HG03378 (cell line): ENCODE measurements around the gene PPP1R14C.

Experiments used
- ATAC-seq: cut with Tn5 transposase; IDR thresholded peaks from one replicate; pipeline ENCODE4 v1.9.1; 2021; ENCODE audit warnings: mild to moderate bottlenecking, moderate library complexity; ENCODE audit not compliant: unreplicated experiment

Gene PPP1R14C

GRCh38 chr6:150269130-150269856 is 126.4 kb downstream of the PPP1R14C start:
- no peak for ATAC-seq

- ATAC-seq = no peak
Observed at GRCh38 chr6:150269857-150270223, 127.0 kb downstream of the PPP1R14C start.

GRCh38 chr6:150270330-150271052 is 127.6 kb downstream of the PPP1R14C start:
- ATAC-seq = no peak

DNA sequence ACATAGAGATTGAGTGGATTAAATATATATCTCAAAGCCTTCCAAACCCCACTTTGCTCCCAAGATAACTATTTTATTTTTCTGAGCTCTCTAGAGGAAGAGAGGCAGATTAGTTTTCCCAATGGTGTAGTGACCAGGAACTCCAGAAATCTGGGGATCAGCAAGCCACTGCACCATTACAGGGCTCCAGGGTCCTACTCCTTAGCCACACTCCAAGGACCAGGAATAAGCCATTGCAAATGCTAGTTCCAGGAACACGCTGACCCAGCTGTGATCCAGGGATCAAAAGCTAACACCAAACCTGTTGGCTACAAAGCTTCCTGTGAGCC is 128.3 kb downstream of the PPP1R14C start:
- no peak for ATAC-seq

DNA sequence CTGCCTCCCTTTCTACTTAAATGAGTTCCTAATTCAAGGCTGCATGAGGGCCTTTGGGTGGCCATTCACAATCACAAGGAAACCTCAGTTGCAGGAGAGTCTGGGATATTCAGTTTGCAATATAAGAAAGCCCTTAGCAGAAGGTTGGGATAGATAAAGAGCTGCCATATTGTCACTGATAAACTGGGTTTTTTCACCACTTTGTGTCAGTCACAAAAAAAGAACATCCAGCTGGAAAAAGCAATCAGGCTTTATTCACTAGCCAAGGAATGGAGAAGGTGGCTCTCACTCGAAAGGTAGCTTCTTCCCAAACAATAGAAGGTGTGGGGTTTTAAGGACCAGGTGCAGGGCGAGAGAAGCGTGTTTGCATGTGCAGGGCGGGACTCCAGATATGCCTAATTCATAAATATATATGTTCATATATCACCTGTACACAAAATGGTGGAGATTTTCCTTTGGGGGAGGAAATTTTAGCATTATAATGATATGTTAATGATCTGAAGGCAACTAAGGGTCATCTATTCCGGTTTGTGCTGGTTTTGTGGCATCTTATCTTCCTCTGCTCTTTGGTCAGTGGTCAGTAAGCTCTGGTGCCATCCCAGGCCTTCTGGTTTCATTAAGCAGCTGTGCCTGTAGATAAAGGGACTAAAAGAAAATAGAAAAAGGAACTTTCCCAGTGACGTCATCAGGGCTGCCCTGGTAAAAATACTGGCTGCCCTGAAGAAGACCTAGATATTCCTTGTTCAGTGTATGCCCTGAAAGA is 128.8 kb downstream of the PPP1R14C start:
- ATAC-seq = no peak

DNA sequence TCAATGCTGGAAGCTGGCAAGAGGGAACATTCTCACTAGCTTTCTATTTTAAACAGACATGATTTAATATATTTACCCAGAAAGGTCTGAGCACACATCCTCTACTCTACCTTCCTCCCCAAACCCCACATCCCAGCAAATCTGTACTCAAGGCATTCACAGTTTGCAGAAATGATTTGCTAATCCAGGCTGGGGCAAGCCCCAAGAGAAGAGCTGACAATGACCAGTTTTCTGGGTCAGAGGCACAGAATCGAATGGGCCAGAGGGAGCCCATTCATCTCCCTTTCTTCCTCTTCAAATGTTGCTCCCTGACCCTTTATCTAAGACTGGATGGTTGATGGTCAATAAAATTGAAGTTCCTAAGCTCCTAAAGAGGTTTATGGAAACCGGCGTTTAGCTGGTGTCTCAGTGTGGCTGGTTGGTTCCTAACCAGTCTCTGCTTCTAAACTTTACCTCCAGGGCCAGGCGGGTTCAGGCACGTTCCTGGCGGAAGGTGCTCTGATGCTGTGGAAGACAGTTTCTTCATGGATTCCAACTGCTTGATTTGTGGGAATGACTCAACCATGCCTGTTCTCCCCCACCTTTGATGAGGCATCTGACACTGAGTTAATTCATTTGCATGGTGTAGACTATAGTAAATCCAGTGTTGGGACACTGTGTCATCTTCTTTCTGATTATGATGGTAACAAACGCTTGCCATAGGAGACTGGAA is 129.6 kb downstream of the PPP1R14C start:
- ATAC-seq = no peak

DNA sequence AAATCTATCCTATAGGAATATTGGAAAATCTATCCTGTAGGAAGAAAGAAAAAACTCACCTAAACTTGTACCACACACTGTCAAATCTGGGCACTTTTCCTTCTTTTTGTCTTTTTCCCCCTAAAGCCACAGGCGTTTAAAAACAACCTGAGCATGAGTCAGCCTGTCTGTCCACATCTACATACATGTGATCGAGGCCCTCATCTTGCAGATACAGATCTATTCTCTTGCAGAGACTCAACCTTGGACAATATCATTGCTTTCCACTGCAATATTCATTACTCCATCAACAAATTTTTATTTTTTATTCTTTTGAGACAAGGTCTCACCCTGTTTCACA is 130.1 kb downstream of the PPP1R14C start:
- ATAC-seq = no peak

GRCh38 chr6:150273457-150274309 is 130.8 kb downstream of the PPP1R14C start:
- peak; percentile 45 for ATAC-seq

DNA sequence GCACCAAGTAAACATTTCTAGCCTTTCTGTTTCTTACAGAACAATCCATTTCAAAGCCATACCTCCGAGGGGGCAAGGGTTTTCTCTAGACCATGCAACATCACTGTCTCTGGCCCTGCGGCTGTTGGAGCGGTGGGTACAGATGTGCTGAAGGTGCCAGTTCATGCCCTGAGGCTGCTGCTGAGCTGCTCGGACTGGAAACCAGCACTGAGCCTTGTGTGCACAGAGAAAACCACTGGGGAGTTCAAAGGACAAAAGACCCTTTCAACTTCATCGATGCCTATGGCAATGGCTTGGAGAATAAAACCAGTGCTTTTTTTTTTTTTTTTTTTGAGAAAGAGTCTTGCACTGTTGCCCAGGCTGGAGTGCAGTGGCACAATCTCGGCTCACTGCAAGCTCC is 132.6 kb downstream of the PPP1R14C start:
- no peak for ATAC-seq

- ATAC-seq = no peak
Observed at GRCh38 chr6:150276168-150276936, 133.5 kb downstream of the PPP1R14C start.

DNA sequence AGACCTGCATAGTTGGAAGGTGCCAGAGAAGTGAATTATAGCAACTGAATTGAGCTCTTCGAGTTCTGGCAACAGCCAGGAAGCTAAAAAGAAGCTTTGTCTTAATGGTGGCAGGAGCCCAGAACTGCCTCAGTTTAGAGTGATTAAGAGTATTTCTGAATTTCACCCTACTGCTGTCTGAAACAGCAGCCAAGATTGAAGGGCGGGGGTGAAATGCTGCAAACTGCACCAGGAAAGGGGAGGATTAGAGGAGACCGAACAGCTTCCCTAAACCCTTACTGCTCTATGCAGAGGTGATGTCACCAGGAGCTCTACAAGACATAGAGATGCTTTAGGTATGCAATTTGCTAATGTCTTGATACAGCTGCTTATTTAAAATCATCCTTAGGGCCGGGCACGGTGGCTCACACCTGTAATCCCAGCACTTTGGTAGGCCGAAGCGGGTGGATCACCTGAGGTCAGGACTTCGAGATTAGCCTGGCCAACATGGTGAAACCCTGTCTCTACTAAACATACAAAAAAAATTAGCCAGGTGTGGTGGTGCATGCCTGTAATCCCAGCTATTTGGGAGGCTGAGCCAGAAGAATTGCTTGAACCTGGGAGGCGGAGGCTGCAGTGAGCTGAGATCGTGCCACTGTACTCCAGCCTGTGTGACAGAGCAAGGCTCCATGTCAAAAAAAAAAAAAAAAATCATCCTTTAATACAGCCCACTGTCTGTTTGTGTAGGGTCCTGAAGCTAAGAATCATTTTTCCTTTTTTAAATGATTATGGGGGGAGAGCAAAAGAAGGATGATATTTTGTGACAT is 134.3 kb downstream of the PPP1R14C start:
- no peak for ATAC-seq

- no peak for ATAC-seq
Observed at GRCh38 chr6:150279533-150279932, 136.7 kb downstream of the PPP1R14C start.

GRCh38 chr6:150280703-150281102 is 137.9 kb downstream of the PPP1R14C start:
- no peak for ATAC-seq

- no peak for ATAC-seq
Observed at GRCh38 chr6:150281767-150282166, 138.9 kb downstream of the PPP1R14C start.

DNA sequence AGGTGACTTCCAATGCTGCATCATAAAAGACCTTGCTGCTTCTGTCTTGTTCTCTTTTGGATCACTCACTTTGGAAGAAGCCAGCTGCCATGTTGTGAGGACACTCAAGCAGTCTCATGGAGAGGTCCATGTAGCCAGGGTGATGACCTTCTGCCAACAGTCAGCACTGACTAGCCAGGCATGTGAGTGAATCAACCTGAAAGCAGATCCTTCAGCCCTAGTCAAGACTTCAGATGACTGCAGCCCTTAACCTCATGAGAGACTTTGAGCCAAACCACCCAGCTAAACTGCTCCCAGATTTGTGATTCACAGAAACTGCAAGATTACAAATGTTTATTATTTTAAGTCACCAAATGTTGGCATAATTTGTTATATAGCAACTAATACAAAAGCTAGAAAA is 140.0 kb downstream of the PPP1R14C start:
- ATAC-seq = no peak

- no peak for ATAC-seq
Observed at GRCh38 chr6:150286460-150286859, 143.6 kb downstream of the PPP1R14C start.

GRCh38 chr6:150286912-150287311 is 144.1 kb downstream of the PPP1R14C start:
- no peak for ATAC-seq

DNA sequence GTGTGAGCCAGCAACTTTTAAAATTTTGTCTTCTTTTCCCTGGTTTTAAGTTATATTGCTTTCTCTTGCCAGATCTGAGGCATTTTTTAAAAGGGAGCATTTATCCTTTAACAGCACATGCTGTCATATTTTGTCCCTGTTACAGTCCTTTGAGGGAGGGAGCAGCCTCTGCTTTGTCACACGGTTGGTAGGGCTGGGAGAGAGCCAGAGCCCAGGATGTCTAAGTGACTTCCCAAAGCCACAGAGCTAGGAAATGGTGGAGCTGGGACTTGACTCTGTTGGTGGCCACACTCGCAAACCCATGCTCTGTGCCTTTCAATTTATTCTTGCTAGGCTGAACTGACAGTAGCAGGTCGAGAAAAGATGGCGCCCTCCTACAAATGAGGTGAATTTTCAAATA is 145.6 kb downstream of the PPP1R14C start:
- no peak for ATAC-seq
